ENCODE data around the gene PLCB3.

PLCB3 gene

DNA sequence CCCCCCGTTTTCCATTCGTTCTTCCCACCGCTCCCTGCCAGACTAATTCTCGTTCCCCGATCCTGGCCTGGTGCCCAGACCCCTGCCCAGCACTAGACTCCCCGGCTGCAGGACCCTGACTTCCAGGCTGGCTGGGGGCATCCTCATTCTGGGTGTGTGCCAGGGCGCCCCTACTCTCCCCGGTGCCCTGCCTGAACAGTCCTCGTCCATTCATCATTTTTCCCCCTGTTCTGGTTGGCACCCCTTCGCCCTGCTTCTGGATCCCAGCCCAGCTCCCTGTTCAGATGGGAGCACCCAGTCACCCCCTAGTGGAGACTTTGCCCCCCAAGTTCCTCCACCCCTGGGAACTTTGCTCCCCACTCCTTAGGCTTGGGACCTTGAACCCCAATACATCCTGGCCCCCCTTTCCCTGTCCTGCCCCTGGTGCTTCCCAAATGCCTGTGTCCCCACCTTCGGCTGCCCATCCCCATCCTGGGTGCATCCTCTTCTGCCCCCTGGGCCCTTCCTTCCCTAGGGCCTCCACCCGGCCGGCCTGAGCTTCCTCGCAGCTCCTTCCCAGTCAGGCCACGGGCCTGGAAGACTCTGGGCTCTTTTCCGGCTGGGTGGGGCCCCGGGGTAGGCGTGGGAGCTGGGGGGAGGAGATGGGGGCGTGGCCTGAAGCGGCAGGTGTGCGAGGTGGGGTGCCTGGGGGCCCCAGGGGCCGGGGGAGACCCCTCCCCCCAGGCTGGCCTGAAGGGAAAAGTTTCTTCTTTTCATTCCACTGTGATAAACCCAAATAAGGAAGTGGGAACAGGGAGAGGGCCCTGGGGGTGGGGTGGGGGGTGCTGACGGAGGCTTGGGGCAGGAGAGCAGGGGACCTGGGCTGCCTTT is 908 bp downstream of the PLCB3 start:
- DNase-seq, result no peak

DNA sequence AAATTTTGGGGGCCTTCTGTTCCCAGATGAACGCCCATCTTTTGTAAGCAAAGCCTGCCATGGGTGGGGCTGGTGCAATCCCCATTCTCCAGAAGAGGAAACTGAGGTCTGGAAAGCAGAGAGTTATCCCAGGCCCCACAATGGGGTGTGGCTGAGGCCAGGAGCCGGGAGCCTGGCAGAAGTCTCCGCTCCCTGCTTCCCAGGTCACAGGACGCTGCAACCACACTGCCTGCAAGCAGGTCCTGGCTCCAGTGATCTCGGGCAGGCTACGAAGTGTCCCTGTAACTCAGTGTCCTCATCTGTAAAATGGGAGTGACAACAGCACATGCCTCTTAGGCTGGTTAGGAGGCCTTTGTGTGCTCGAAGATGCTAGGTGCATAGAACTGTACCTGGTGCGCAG is 1.7 kb downstream of the PLCB3 start:
- no peak for DNase-seq

GRCh38 chr11:64253481-64253880 is 2.2 kb downstream of the PLCB3 start:
- DNase-seq, result no peak

- no peak for DNase-seq
Observed at GRCh38 chr11:64254326-64254725, 3.0 kb downstream of the PLCB3 start.

- no peak for DNase-seq
Observed at GRCh38 chr11:64255135-64256128, 4.1 kb downstream of the PLCB3 start.

- no peak for DNase-seq
Observed at GRCh38 chr11:64256300-64256699, 5.0 kb downstream of the PLCB3 start.

GRCh38 chr11:64258356-64258755 is 7.0 kb downstream of the PLCB3 start:
- DNase-seq, result no peak

GRCh38 chr11:64258946-64259532 is 7.7 kb downstream of the PLCB3 start:
- DNase-seq, result no peak

GRCh38 chr11:64259533-64260067 is 8.3 kb downstream of the PLCB3 start:
- no peak for DNase-seq

DNA sequence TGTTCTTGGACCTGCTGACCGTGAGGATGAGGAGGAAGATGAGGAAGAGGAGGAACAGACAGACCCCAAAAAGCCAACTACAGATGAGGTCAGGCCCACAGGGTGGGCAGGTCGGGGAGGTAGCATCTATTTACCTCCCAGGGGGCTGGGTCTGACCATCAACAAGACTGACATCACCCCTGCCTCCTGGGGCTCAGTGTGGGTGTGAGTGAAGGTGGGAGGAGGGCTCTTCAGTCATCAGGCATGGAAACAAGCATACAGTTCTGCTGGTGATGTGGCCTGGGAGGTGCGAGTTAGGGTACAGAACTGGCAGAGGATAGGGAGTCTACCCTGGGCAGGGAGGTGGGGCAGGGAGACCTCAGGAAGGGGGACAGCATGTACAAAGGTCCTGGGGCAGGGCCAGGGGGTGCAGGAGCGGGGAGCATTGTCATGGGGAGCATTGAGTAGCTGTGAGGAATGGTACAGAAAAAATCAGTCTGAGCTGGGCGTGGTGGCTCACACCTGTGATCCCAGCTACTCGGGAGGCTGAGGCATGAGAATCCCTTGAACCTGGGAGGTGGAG is 8.9 kb downstream of the PLCB3 start:
- no peak for DNase-seq

- no peak for DNase-seq
Observed at GRCh38 chr11:64261556-64262080, 10.3 kb downstream of the PLCB3 start.

GRCh38 chr11:64262271-64263002 is 11.1 kb downstream of the PLCB3 start:
- no peak for DNase-seq

DNA sequence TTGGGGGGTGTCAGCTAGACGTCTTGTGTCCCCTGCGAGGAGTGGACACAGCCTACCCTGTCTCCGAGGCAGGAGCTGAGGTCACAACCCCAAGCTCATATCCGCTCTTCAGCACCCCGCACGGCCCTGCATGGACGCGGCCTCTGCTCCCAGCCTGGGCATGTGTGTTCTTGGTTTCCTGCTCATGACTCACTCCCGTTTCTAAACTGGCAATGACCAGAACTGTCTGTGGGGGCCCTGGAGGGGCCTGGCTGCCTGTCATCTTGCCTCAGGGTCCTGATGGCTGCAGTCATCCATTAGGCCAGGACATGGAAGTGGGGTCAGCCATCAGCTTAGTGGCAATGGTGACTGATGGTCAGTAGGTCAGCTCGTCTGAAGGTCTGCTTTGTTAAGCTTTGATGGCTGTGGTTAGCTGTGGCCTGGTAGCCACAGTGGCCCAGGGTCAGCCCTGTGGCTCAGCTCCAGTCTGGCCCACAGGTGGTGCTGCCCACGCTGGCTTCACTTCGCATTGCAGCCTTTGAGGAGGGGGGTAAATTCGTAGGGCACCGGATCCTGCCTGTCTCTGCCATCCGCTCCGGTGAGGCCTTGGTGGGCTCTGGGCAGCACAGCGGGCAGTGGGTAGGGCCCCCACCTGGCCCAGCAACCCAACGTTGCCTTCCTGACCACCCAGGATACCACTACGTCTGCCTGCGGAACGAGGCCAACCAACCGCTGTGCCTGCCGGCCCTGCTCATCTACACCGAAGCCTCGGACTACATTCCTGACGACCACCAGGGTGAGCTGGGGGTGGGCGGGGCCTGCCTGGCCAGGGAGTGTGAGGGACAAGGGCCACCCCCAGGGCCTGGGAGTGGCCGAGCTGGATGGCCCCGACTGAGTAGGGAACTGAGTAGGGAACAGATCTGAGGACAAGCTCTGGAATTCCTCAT is 12.0 kb downstream of the PLCB3 start:
- no peak for DNase-seq

GRCh38 chr11:64263947-64264317 is 12.6 kb downstream of the PLCB3 start:
- no peak for DNase-seq

- no peak for DNase-seq
Observed at GRCh38 chr11:64264371-64264852, 13.1 kb downstream of the PLCB3 start.

DNA sequence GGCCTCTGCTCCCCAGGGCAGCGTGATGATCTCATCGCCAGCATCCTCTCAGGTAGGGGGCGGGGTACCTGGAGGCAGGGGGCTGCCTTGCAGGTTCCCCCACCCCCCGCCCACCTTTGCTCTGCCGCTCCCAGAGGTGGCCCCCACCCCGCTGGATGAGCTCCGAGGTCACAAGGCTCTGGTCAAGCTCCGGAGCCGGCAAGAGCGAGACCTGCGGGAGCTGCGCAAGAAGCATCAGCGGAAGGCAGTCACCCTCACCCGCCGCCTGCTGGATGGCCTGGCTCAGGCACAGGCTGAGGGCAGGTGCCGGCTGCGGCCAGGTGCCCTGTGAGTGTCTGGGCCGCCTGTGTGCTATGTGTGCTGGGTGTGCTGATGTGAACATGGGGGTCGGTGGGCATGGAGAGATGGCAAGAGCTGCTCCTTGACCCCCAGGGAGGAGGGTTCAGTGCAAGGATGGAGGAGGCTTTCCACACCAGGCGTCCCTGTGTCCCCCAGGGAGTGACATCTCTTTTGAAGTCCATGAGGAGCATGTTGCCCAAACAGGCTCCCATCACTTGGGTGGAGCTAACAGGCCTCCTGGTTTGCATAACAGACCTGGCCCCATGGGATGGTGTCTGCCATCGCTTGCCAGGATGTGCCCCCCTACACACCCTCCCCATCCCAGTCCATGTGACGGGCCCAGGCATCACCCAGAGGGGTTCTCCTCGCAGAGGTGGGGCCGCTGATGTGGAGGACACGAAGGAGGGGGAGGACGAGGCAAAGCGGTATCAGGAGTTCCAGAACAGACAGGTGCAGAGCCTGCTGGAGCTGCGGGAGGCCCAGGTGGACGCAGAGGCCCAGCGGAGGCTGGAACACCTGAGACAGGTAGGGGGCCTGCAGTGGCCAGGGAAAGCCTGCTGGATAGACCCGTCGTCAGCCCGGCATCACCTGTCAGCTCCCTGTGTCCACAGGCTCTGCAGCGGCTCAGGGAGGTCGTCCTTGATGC is 14.1 kb downstream of the PLCB3 start:
- DNase-seq, result no peak

DNA sequence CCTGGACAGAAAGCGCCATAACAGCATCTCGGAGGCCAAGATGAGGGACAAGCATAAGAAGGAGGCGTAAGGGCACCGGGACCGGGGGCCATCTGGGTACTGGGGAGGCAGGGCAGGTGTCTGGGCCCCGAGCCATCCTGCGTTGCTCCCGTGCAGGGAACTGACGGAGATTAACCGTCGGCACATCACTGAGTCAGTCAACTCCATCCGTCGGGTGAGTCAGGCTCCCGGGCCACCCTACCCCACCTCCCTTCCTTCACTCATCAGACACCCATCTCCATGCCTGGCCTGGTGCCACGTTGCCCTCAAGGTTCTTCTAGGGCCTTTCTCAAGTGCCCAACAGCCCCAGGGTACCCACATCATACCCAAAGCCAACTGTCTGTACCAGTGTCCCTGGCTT is 15.0 kb downstream of the PLCB3 start:
- no peak for DNase-seq

DNA sequence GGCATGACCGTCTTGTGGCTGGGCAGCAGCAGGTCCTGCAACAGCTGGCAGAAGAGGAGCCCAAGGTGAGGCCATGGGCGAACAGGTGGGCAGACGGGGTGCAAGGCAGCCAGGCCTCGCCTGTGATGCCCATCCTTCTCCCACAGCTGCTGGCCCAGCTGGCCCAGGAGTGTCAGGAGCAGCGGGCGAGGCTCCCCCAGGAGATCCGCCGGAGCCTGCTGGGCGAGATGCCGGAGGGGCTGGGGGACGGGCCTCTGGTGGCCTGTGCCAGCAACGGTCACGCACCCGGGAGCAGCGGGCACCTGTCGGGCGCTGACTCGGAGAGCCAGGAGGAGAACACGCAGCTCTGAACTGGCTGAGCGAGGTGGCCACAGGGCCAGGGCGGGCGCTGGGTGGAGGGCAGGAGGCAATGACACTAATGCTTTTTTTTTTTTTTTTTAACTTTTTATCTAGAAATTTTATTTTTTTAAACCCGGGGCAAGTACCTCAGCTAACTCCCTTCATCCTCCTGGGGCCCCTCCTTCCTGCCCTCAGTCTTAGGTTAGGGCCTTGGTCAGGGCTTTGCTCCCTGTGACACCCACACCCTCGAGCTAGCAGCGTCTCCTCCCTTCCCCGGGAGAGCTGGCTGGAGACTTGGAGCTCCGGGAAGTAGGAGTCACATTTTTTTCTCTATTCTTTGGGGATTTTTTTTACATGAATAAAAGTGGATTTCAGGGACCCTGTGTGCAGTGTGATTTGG is 16.0 kb downstream of the PLCB3 start:
- no peak for DNase-seq

All from CD4-positive, alpha-beta T cell treated with Interleukin-15 for 1 hour (primary cell).